Measurements from ENCODE around the gene PEF1.

GRCh38 chr1:31624731-31625514 is 19.8 kb downstream of the PEF1 start:
- TF ChIP-seq ATF1 (CRISPR knock-in tag; IDR thresholded peaks at IDR 0.05) (no peak), SP1 (CRISPR knock-in tag; conservative IDR thresholded peaks at IDR 0.05) (no peak), CTCF (IDR thresholded peaks at IDR 0.05) (no peak), ETV6 (CRISPR knock-in tag; IDR thresholded peaks at IDR 0.05) (no peak)

Measured in WTC11 (cell line).